Upper lobe of right lung (tissue), 1 donor: ENCODE results near the gene DNAJC8. TPM values are rescaled to one million over a fixed set of nuclear protein-coding genes. Genes with fewer than 3 reads are reported as not detected.
A peak's percentile ranks its signal among the peaks of the same experiment; 100 is the strongest.

Source experiments
- ATAC-seq: fragments of 200-7000 bp; cut with Tn5 transposase; one replicate; pipeline ENCODE4 v1.9.1; 2020; ENCODE audit warnings: mild to moderate bottlenecking, moderate library complexity
- DNase-seq: peaks from one replicate; pipeline ENCODE4 v3.0.0-alpha.2; 2020
- H3K27ac ChIP-seq: fragments of 200-600 bp; one replicate; pipeline ENCODE4 v1.8.0; 2022
- H3K27me3 ChIP-seq: fragments of 200-600 bp; one replicate; pipeline ENCODE4 v1.8.0; 2022; ENCODE audit warnings: mild to moderate bottlenecking
- H3K36me3 ChIP-seq: fragments of 200-600 bp; one replicate; pipeline ENCODE4 v1.8.0; 2022
- H3K4me1 ChIP-seq: fragments of 200-600 bp; one replicate; pipeline ENCODE4 v1.8.0; 2022
- H3K4me3 ChIP-seq: fragments of 200-600 bp; one replicate; pipeline ENCODE4 v1.8.0; 2022; ENCODE audit warnings: mild to moderate bottlenecking
- H3K9me3 ChIP-seq: fragments of 200-600 bp; one replicate; pipeline ENCODE4 v1.8.0; 2022
- intact Hi-C: fragments of 100-400 bp; cut with DNase I; formaldehyde crosslinking; loops from one replicate; pipeline ENCODE4 v1.11.0; 2022
- total RNA-seq: library from RNA; stranded (reverse); fragmentation: NEBNext Ultra II Directional; extraction: Animal tissue kit (Norgen Biotek cat#: 25700); gene quantifications from one replicate; pipeline ENCODE4 v1.2.1, GENCODE V29; 2021
- TF ChIP-seq, protein P1 (sequence below): fragments of 200-600 bp; IDR thresholded peaks from one replicate; pipeline ENCODE4 v1.8.0; 2022; ENCODE audit warnings: antibody characterized with exemption
- donor health status: DM: no; HTN: yes; CAD: no; lungs with severe emphysema.

The DNAJC8 gene
- total RNA-seq, 1 donor from 2014 or later, result 65.4 TPM

DNA sequence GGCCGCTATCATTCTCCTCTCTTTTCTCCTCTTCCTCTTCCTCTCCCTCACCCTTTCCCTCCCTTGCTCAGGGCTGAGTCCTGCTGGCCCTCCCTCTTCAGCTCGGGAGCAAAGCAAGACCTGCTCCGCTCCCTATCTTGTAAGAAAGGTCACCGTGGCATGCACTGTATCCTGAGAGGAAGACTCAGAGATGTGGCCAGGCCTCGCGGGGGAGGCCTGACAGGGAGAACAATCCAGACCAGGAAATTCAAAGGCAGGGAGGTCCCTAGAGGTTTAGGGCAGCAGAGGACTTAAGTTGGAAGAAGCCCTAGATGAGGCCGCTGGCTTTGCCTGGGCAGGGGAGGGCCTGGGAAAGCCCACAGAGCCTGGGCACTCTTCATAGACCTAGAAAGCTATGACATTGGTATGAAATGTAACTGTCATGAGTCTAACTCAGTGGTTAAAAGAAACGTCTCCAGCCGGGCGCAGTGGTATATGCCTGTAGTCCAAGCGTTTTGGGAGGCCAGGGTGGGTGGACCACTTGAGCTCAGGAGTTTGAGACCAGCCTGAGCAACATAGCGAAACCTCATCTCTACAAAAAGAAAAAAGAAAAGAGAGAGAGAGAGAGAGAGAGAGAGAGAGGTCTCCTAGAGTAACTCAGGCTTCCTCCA is 41.7 kb downstream of the DNAJC8 start:
- Histone ChIP-seq H3K27me3 (no peaks in the 10 kb centered on the region), H3K27ac (no peak overlapping the region), H3K36me3 (no peaks in the 10 kb centered on the region), H3K4me1 (peaks cover 5% of the 10 kb centered on the region), H3K4me3 (no peak overlapping the region), H3K9me3 (no peaks in the 10 kb centered on the region)
- TF ChIP-seq, protein P1, sequence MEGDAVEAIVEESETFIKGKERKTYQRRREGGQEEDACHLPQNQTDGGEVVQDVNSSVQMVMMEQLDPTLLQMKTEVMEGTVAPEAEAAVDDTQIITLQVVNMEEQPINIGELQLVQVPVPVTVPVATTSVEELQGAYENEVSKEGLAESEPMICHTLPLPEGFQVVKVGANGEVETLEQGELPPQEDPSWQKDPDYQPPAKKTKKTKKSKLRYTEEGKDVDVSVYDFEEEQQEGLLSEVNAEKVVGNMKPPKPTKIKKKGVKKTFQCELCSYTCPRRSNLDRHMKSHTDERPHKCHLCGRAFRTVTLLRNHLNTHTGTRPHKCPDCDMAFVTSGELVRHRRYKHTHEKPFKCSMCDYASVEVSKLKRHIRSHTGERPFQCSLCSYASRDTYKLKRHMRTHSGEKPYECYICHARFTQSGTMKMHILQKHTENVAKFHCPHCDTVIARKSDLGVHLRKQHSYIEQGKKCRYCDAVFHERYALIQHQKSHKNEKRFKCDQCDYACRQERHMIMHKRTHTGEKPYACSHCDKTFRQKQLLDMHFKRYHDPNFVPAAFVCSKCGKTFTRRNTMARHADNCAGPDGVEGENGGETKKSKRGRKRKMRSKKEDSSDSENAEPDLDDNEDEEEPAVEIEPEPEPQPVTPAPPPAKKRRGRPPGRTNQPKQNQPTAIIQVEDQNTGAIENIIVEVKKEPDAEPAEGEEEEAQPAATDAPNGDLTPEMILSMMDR, result no peak
- intact Hi-C loops, result no loop called here
- DNase-seq (peak; percentile 7), ATAC-seq (peak; percentile 15)

DNA sequence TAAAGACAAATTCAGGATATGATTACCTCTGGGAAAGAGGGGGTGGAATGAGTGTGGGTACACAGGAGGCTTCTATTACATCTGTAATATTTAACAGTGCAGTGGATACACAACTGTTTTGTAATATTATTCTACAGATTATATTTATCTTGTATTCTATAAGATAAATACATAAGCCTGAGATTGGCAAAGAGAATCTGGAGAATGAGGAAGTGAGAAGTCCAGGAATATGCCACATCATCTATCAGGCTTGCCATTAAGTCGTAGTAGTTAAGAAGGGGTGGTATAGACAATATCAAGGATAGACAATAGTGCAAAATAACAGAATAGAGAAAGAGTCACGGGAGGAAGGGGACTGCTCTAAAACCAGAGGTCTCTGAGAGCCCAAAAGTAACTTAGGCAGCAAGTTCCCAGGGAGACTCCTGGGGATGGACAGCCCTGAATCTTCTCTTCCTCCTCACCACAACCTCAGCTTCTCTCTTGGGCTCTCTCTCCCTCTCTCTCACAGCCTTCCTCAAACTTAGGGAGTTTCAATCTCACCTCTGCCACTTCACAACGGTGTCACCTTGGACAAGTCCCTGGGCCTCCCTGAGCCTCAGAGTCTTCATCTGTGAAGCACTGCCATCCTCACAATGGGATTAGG is 42.4 kb downstream of the DNAJC8 start:
- TF ChIP-seq, protein P1, result no peak
- no peak overlapping the region for H3K27ac ChIP-seq
- H3K27me3 ChIP-seq, result no peaks in the 10 kb centered on the region
- ATAC-seq, result peak; percentile 39
- no peaks in the 10 kb centered on the region for H3K9me3 ChIP-seq
- peaks cover 5% of the 10 kb centered on the region for H3K4me1 ChIP-seq
- intact Hi-C loops, result no loop called here
- H3K36me3 ChIP-seq, result no peaks in the 10 kb centered on the region
- DNase-seq, result no peak
- no peak overlapping the region for H3K4me3 ChIP-seq

DNA sequence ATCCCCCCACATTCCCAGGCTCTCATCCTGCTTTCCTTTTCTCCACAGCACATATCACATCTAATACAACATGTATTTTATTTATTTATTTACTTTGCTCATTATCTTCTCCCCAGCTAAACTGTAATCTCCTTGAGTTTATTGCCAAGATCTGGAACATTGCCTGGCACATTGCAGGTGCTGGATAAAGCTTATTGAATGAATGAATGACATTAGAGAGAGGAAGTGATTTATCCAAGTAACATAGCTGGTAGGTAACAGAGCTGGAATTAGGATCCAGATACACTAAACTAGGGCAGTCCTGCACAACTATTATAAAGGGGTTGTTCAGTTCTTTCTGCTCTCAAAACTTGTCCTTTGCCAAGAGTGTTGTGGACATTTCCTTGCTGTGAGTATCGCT is 47.8 kb downstream of the DNAJC8 start:
- no peak overlapping the region for H3K27ac ChIP-seq
- H3K36me3 ChIP-seq, result no peaks in the 10 kb centered on the region
- ATAC-seq, result no peak
- no peak overlapping the region for H3K4me3 ChIP-seq
- intact Hi-C loops, result no loop called here
- H3K9me3 ChIP-seq, result no peaks in the 10 kb centered on the region
- H3K4me1 ChIP-seq, result no peaks in the 10 kb centered on the region
- TF ChIP-seq, protein P1, result no peak
- no peaks in the 10 kb centered on the region for H3K27me3 ChIP-seq
- DNase-seq, result no peak

DNA sequence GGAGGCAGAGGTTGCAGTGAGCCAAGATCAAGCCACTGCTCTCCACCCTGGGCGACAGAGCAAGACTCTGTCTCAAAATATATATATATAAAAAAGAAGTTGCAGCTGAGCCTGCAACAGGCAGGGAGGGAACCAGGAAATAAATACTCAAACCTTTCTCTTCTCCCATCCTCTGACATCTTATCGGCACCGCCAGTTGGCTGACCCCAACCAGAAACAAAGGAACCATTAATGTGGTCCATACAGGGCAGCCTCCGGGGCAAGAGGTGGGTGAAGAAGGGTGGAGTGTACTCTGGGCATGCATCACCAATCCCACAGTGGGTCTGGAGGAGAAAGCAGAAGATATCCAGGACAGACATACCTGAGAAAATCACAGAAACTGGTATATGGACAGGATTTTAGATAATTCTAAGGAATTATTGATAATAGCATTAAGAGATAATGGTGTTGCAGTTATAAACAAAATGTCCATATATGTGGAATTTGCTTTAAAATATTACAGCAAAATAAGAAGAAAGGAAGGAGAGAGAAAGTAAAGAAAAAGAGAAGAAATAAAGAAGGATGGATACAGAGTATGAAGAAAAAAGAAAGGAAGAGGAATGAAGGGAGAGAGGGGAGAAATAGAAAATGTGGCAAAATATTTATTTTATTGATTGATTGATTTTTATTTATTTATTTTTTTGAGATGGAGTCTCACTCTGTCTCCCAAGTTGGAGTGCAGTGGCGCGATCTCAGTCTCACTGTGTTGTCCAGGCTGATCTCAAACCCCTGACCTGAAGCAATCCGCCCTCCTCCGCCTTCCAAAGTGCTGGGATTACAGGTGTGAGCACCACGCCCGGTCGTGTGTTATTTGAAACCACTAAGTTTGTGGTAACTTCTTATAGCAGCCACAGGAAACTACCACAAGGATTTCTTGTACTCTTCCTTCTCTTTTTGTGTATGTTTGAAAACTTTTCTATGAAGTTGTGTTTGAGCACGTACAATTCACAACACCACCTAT is 52.2 kb downstream of the DNAJC8 start:
- Histone ChIP-seq H3K36me3 (no peaks in the 10 kb centered on the region), H3K4me1 (no peaks in the 10 kb centered on the region), H3K27ac (no peak overlapping the region), H3K9me3 (no peaks in the 10 kb centered on the region), H3K27me3 (no peaks in the 10 kb centered on the region), H3K4me3 (no peak overlapping the region)
- ATAC-seq (no peak), DNase-seq (no peak)
- TF ChIP-seq, protein P1, result no peak
- intact Hi-C loops, result no loop called here

DNA sequence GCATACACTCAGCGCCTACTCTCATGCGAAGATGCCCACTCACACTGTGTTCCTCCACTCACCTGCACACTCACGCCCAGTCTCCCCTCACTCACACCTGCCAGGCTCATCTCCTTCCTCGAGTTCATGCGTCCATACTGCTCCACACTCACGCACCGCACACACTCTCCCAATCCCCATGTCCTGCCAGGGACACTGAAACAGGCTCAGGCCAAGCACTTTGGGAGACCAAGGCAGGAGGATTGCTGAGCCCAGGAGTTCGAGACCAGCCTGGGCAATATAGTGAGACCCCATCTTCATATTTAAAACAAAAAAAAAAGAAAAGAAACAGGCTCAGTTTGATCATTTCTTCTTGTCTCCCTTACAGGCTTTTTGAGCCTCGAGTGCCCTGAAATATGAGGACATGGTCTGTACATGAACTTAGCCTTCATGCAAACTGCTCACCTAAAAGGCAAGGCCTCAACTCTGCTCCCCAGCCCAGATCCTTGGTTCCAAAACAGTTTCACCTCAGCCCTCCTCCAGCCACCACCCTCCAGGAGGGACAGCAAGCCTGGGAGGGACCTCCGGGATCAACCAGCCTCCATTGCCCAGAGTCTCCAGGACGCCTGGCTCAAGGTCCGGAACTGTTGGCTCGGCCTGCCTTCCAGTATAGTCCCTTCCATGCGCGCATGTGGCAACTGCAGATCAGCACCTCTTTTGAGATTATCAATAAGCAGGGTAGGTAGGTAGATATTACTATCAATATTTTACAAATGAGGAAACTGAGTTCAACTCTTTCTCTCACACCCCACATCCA is 53.9 kb downstream of the DNAJC8 start:
- no peak for ATAC-seq
- H3K4me3 ChIP-seq, result no peak overlapping the region
- no peak overlapping the region for H3K27ac ChIP-seq
- H3K4me1 ChIP-seq, result peaks cover 7% of the 10 kb centered on the region
- TF ChIP-seq, protein P1, result no peak
- no peaks in the 10 kb centered on the region for H3K9me3 ChIP-seq
- intact Hi-C loops, result no loop called here
- DNase-seq, result no peak
- H3K36me3 ChIP-seq, result no peaks in the 10 kb centered on the region
- H3K27me3 ChIP-seq, result no peaks in the 10 kb centered on the region
